ENCODE data around the gene DICER1.

Gene DICER1

DNA sequence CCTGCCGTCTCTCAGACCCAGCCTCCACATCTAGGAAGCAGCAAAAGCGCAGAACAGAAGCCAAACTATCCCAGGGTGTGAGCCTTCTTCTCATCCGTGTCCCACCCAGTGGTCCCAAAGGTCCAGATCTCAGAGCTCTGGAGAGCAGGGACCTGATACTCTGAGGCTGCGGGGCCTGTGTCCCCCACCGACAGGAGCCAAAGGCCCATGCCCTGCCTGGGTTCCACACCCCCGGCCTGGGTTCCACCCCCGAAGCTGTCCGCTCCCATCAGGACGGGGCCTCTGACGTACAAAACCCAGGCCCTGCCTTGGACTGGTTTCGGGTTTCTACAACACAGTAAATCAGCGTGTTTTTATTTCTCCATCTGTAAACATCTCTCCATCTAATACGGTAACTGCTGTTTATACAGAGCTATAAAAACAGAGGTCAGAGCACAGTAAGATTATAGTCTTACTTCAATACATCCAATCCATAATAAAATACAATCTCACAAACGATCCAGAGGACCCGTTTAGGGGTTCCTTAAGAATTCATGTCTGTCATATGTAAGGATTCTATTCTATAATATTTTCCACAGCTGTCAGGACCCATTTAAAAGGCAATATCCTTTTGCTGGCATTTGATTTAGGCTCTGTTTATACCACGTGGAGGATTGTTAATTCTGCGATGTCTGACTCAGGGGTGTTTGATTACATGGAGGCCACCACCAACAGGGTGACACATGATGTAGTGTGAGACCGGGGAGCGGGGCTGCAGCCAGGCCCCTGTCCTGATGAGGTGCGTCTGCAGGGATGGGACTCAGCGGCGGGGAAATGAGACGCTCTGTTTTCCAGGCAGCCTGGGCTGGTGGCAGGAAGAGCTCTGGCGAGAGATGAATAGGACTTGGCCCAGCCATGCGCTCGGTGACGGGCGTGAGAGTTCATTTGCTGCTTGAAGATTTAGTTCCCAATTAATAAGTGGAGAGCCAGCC is 110.3 kb downstream of the DICER1 start:
- H3K27me3 ChIP-seq (replicated peaks; ENCODE audit: control insufficient read depth, insufficient read depth, low read length, poor library complexity, severe bottlenecking): no peaks in the 10 kb centered on the region

DNA sequence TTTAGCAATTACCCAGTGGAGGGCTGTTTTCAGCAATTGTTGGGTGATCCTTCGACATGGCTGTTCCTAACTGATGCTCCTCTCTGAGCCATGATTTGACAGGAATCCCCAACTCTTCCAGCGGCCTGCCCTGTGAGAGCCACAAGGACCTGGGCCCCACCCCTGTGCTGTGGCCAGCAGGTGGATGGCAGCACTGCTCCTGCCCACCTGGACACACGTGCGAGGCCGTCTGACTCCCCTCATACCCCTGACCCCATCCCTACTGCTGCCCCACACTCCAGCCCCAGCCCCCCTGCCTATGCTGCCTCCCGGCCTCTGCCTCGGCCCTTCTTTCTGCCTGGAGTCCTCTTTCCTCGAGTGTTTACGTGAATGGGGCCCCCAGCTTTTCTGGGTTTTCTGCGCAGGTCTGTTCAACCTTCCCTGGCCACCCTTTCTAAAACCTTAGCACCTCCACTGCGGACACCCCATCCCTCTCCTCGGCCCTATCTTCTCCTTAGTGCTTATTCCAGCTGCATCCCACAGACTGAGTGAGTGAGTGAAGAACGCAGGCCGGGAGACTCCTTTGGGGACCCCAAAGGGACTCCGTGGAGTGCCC is 111.4 kb downstream of the DICER1 start:
- DNase-seq: no peak
- H3K27me3 ChIP-seq (replicated peaks; ENCODE audit: control insufficient read depth, insufficient read depth, low read length, poor library complexity, severe bottlenecking): no peaks in the 10 kb centered on the region
- H3K9me3 ChIP-seq (ENCODE audit: control insufficient read depth, low read length): no peaks in the 10 kb centered on the region
- H3K27ac ChIP-seq (ENCODE audit: insufficient read depth, low read length, poor library complexity, severe bottlenecking): no peak overlapping the region
- no peaks in the 10 kb centered on the region for H3K36me3 ChIP-seq (ENCODE audit: control insufficient read depth, insufficient read depth, low read length)
- H3K4me1 ChIP-seq (ENCODE audit: control insufficient read depth, insufficient read depth, low read length, poor library complexity, severe bottlenecking): no peaks in the 10 kb centered on the region
- H3K4me3 ChIP-seq (ENCODE audit: insufficient read depth, low read depth, low read length, poor library complexity, severe bottlenecking): no peak overlapping the region

More for the DNA sequence above, 110.3 kb downstream of the DICER1 start:
- H3K9me3 ChIP-seq (ENCODE audit: control insufficient read depth, low read length): no peaks in the 10 kb centered on the region
- no peak for DNase-seq
- H3K4me3 ChIP-seq (ENCODE audit: insufficient read depth, low read depth, low read length, poor library complexity, severe bottlenecking): no peak overlapping the region
- no peaks in the 10 kb centered on the region for H3K4me1 ChIP-seq (ENCODE audit: control insufficient read depth, insufficient read depth, low read length, poor library complexity, severe bottlenecking)
- H3K27ac ChIP-seq (ENCODE audit: insufficient read depth, low read length, poor library complexity, severe bottlenecking): no peak overlapping the region
- no peaks in the 10 kb centered on the region for H3K36me3 ChIP-seq (ENCODE audit: control insufficient read depth, insufficient read depth, low read length)

DNA sequence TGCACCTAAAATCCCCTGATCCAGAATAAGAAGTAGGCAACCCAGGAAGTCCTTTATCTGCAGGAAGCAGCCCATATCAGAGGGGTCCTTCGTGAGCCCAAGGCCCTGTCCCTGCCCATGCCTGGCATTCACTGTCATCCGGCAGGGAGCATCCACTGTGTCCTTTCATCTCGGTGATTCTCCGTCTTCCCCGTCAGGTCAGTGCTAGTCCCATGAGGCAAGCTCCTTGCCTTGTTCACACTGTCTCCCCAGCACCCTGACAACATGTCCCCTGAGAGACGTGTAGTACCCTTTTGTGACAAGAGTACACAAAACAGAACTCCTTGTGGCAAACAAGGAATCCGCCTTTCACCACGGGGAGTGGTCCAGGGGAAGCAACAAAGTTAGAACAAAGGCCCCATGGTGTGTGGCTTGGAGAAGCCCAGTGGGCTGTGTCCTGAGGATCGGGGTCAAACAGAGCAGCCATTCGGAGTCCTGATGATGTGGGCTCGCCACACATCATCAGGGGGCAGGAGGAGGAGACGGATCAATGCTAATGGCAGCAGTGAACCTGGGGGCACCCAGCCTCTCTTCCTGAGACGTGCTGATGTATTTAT is 112.1 kb downstream of the DICER1 start:
- Histone ChIP-seq H3K27me3 (replicated peaks; ENCODE audit: control insufficient read depth, insufficient read depth, low read length, poor library complexity, severe bottlenecking) (no peaks in the 10 kb centered on the region), H3K36me3 (ENCODE audit: control insufficient read depth, insufficient read depth, low read length) (no peaks in the 10 kb centered on the region), H3K4me1 (ENCODE audit: control insufficient read depth, insufficient read depth, low read length, poor library complexity, severe bottlenecking) (no peaks in the 10 kb centered on the region), H3K27ac (ENCODE audit: insufficient read depth, low read length, poor library complexity, severe bottlenecking) (no peak overlapping the region), H3K4me3 (ENCODE audit: insufficient read depth, low read depth, low read length, poor library complexity, severe bottlenecking) (no peak overlapping the region), H3K9me3 (ENCODE audit: control insufficient read depth, low read length) (no peaks in the 10 kb centered on the region)
- no peak for DNase-seq

DNA sequence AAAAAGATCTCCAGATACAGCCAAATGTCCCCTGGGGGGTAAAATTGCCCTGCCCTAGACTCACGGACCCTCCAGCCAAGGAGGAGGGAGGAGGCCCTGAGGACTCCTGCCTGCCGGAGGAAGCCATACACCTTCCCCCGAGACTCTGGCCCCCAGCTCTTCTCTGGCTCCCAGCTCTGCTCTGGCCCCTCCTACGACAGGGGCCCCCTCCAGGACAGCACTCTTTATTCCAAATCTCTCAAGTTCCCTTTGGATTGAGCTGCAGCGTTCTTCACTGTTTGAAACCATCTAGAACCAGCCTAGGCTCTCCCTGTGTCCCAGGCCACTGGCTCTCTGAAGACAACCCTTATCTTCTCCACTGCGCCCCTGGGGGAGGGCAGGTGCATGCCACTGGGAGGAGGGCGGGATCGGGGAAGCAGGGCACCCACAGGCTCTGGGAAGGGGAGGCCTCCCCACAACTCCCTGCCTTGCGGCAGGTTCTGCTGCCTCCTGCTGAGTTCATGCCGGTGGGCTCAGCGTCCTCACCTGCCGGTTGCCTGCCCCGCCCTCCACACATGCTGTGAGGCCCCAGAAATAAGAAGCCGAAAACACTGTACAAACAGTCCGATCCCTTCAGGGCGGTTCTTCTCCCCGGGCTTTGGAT is 112.7 kb downstream of the DICER1 start:
- no peak overlapping the region for H3K4me3 ChIP-seq (ENCODE audit: insufficient read depth, low read depth, low read length, poor library complexity, severe bottlenecking)
- no peaks in the 10 kb centered on the region for H3K36me3 ChIP-seq (ENCODE audit: control insufficient read depth, insufficient read depth, low read length)
- H3K27ac ChIP-seq (ENCODE audit: insufficient read depth, low read length, poor library complexity, severe bottlenecking): no peak overlapping the region
- no peaks in the 10 kb centered on the region for H3K27me3 ChIP-seq (replicated peaks; ENCODE audit: control insufficient read depth, insufficient read depth, low read length, poor library complexity, severe bottlenecking)
- H3K9me3 ChIP-seq (ENCODE audit: control insufficient read depth, low read length): no peaks in the 10 kb centered on the region
- no peaks in the 10 kb centered on the region for H3K4me1 ChIP-seq (ENCODE audit: control insufficient read depth, insufficient read depth, low read length, poor library complexity, severe bottlenecking)
- no peak for DNase-seq

DNA sequence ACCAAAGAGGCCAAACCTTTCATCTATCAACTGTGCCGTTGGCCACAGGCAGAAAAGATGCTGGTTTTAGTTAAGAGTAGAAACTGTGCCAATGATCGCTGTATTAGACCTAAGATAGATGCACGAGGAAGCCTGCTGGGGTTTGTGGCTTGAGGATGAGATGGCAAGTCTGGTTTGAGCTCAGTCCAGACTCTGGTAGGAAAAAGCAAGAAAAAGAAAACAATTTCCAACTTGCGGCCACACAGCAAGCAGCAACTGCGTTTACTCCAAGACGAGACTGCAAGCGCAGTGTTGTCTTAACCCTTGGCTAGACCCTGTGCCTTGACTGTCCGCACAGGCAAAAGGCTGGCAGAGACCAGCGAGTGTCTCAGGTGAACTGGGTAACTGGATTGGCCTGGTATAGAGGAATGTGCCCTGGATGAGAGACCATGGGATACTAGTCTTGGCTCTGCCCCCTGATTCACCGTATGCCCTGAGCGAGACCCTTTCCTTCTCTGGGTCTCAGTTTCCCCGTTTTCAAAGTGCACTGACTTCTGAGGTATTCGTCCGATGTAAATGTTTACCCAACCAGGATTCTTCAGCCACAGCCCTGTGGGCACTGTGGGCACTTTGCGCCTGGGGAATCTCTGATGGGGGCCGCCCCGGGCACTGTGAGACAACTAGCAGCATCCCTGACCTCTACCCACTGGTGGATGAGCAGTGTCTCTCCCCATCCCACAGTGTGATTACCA is 113.4 kb downstream of the DICER1 start:
- Histone ChIP-seq H3K27ac (ENCODE audit: insufficient read depth, low read length, poor library complexity, severe bottlenecking) (no peak overlapping the region), H3K4me3 (ENCODE audit: insufficient read depth, low read depth, low read length, poor library complexity, severe bottlenecking) (no peak overlapping the region), H3K9me3 (ENCODE audit: control insufficient read depth, low read length) (no peaks in the 10 kb centered on the region), H3K4me1 (ENCODE audit: control insufficient read depth, insufficient read depth, low read length, poor library complexity, severe bottlenecking) (no peaks in the 10 kb centered on the region), H3K27me3 (replicated peaks; ENCODE audit: control insufficient read depth, insufficient read depth, low read length, poor library complexity, severe bottlenecking) (no peaks in the 10 kb centered on the region), H3K36me3 (ENCODE audit: control insufficient read depth, insufficient read depth, low read length) (no peaks in the 10 kb centered on the region)
- no peak for DNase-seq

DNA sequence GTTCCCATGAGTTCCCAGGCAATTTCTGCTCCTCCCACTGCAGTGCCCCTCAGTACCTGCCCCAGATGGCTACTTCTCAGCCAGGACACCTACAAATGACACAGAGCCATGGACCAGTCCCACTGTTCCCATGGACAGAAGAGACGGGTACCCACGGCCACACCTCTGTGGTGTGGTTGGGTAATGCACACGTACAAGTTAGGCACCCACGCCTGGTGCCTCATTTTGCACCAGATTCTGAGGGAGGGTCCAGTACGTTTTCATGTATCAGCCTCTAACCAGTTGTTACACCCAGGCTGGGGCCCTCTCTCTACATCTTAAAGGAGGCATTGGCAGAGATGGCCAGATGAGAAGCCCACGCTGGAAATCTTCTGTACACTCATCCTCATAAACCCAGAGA is 114.0 kb downstream of the DICER1 start:
- Histone ChIP-seq H3K27me3 (replicated peaks; ENCODE audit: control insufficient read depth, insufficient read depth, low read length, poor library complexity, severe bottlenecking) (no peaks in the 10 kb centered on the region), H3K36me3 (ENCODE audit: control insufficient read depth, insufficient read depth, low read length) (no peaks in the 10 kb centered on the region), H3K27ac (ENCODE audit: insufficient read depth, low read length, poor library complexity, severe bottlenecking) (no peak overlapping the region), H3K9me3 (ENCODE audit: control insufficient read depth, low read length) (no peaks in the 10 kb centered on the region), H3K4me1 (ENCODE audit: control insufficient read depth, insufficient read depth, low read length, poor library complexity, severe bottlenecking) (no peaks in the 10 kb centered on the region), H3K4me3 (ENCODE audit: insufficient read depth, low read depth, low read length, poor library complexity, severe bottlenecking) (no peak overlapping the region)
- no peak for DNase-seq

DNA sequence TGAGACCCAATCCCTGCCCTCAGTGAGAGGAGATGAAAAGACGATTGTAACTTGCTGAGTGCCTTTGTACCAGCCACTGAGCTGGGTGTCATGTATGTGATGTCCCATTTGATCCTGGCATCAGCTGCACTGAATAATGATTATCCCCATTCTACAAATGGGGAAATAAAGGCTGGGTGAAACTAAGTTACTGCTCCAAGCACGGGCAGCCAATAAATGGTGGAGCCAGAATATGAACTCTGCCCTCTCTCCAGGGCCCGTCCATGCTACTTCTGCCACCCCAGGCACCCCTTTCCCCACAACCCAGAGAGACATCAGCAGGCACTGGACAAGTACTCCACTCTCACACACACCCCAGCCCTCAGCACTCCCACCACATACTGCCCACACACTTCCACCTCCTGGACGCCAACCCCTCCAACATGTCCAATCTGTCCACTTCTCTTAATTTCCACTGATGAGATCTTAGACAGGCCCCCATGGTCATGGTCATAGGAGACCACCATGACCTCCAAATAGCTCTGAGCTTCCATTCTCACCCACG is 115.8 kb downstream of the DICER1 start:
- no peaks in the 10 kb centered on the region for H3K27me3 ChIP-seq (replicated peaks; ENCODE audit: control insufficient read depth, insufficient read depth, low read length, poor library complexity, severe bottlenecking)
- no peaks in the 10 kb centered on the region for H3K36me3 ChIP-seq (ENCODE audit: control insufficient read depth, insufficient read depth, low read length)
- no peak overlapping the region for H3K27ac ChIP-seq (ENCODE audit: insufficient read depth, low read length, poor library complexity, severe bottlenecking)
- DNase-seq: no peak
- no peak overlapping the region for H3K4me3 ChIP-seq (ENCODE audit: insufficient read depth, low read depth, low read length, poor library complexity, severe bottlenecking)
- H3K4me1 ChIP-seq (ENCODE audit: control insufficient read depth, insufficient read depth, low read length, poor library complexity, severe bottlenecking): no peaks in the 10 kb centered on the region
- no peaks in the 10 kb centered on the region for H3K9me3 ChIP-seq (ENCODE audit: control insufficient read depth, low read length)

DNA sequence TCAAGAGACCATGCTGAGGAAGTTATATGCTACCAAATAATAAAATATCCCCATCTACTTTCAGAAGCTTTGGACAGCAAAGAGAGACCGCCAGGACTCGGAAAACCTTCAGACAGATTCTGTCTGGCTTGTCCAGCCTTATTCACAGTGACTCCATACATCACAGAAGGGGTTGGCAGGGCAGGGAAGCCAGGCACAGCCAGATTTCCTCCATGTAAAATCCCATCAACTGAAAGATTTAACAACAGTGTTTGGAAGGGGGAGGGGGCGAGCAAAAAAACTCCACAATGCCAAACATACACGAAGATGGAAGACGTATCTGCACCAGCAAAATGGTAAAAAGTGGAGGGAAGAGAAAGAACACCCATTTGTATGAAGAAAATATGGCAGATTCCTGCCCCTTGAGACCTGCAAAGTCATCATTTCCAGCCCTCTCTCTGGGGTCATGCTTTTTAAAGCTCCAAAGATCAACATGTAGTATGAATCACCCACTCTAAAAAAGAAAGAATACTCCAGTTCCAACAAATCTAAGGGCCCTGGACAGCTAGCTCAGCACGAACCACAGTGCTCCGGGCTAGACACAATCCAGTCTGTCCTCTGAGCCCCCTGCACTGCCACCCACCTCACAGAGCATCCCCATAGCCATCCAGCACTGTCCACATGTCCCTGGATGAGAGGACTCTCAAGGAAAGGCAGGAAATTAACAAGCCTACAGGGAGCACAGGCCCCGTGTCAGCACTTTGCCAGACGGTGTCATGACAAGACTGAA is 116.4 kb downstream of the DICER1 start:
- H3K36me3 ChIP-seq (ENCODE audit: control insufficient read depth, insufficient read depth, low read length): no peaks in the 10 kb centered on the region
- DNase-seq: no peak
- H3K4me3 ChIP-seq (ENCODE audit: insufficient read depth, low read depth, low read length, poor library complexity, severe bottlenecking): no peak overlapping the region
- H3K4me1 ChIP-seq (ENCODE audit: control insufficient read depth, insufficient read depth, low read length, poor library complexity, severe bottlenecking): no peaks in the 10 kb centered on the region
- H3K9me3 ChIP-seq (ENCODE audit: control insufficient read depth, low read length): no peaks in the 10 kb centered on the region
- no peaks in the 10 kb centered on the region for H3K27me3 ChIP-seq (replicated peaks; ENCODE audit: control insufficient read depth, insufficient read depth, low read length, poor library complexity, severe bottlenecking)
- no peak overlapping the region for H3K27ac ChIP-seq (ENCODE audit: insufficient read depth, low read length, poor library complexity, severe bottlenecking)

DNA sequence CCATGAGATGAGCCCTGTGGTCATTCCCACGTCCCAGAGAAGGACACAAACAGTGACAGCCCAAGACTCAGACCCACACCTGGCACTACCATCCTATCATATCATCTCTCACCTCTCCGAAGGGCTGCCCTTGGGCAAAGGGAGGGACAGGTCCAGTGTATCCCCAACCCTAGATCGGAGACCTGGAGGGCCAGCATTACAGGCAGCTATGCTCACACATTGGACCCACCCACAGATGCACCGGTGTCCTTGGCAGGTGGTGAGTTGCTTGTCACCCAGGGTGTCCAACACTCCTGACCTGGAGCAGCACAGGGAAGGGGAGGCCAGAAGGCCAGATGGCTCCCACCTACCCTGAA is 117.4 kb downstream of the DICER1 start:
- Histone ChIP-seq H3K36me3 (ENCODE audit: control insufficient read depth, insufficient read depth, low read length) (no peaks in the 10 kb centered on the region), H3K27ac (ENCODE audit: insufficient read depth, low read length, poor library complexity, severe bottlenecking) (no peak overlapping the region), H3K4me3 (ENCODE audit: insufficient read depth, low read depth, low read length, poor library complexity, severe bottlenecking) (no peak overlapping the region), H3K4me1 (ENCODE audit: control insufficient read depth, insufficient read depth, low read length, poor library complexity, severe bottlenecking) (no peaks in the 10 kb centered on the region), H3K27me3 (replicated peaks; ENCODE audit: control insufficient read depth, insufficient read depth, low read length, poor library complexity, severe bottlenecking) (no peaks in the 10 kb centered on the region), H3K9me3 (ENCODE audit: control insufficient read depth, low read length) (no peaks in the 10 kb centered on the region)
- DNase-seq: no peak

All from effector memory CD4-positive, alpha-beta T cell (primary cell).